Stimulated activated CD4-positive, alpha-beta T cell treated with anti-CD3 and anti-CD28 coated beads, Interleukin-2, amount 100 ng/mL, for 4 hours (primary cell): ENCODE measurements around the gene TBC1D22A.

Experiments used
- DNase-seq: peaks from one replicate; pipeline ENCODE4 v3.0.0-alpha.2; 2020; ENCODE audit warnings: low read depth

TBC1D22A gene

GRCh38 chr22:46909237-46910030 lies 147.0 kb downstream of the TBC1D22A start:
- no peak for DNase-seq

GRCh38 chr22:46910624-46911023 lies 148.2 kb downstream of the TBC1D22A start:
- no peak for DNase-seq

- no peak for DNase-seq
These were observed 148.9 kb downstream of the TBC1D22A start for GRCh38 chr22:46911346-46911745.

GRCh38 chr22:46913351-46913750 lies 150.9 kb downstream of the TBC1D22A start:
- no peak for DNase-seq

- DNase-seq: no peak
These were observed 152.0 kb downstream of the TBC1D22A start for GRCh38 chr22:46914481-46914880.

GRCh38 chr22:46914916-46915894 lies 152.8 kb downstream of the TBC1D22A start:
- no peak for DNase-seq

- DNase-seq: no peak
These were observed 153.7 kb downstream of the TBC1D22A start for GRCh38 chr22:46915950-46916730.

- no peak for DNase-seq
These were observed 154.7 kb downstream of the TBC1D22A start for GRCh38 chr22:46916886-46917770.

- no peak for DNase-seq
These were observed 155.3 kb downstream of the TBC1D22A start for GRCh38 chr22:46917771-46918101.

- DNase-seq: no peak
These were observed 155.7 kb downstream of the TBC1D22A start for GRCh38 chr22:46918197-46918596.

- DNase-seq: no peak
These were observed 159.6 kb downstream of the TBC1D22A start for GRCh38 chr22:46922037-46922436.

- DNase-seq: no peak
These were observed 160.9 kb downstream of the TBC1D22A start for GRCh38 chr22:46923394-46923793.

GRCh38 chr22:46925818-46926217 lies 163.4 kb downstream of the TBC1D22A start:
- no peak for DNase-seq

GRCh38 chr22:46929046-46929709 lies 166.7 kb downstream of the TBC1D22A start:
- DNase-seq: no peak

- no peak for DNase-seq
These were observed 167.3 kb downstream of the TBC1D22A start for GRCh38 chr22:46929710-46930204.

GRCh38 chr22:46931414-46931813 lies 169.0 kb downstream of the TBC1D22A start:
- no peak for DNase-seq

- no peak for DNase-seq
These were observed 169.4 kb downstream of the TBC1D22A start for GRCh38 chr22:46931881-46932280.

GRCh38 chr22:46933040-46933930 lies 170.8 kb downstream of the TBC1D22A start:
- no peak for DNase-seq

GRCh38 chr22:46934172-46934745 lies 171.8 kb downstream of the TBC1D22A start:
- DNase-seq: no peak
